NCI-H2029 (cell line): ENCODE data around the gene TBC1D2B.
"Not testable (repeated sequence)": the region's sequence is repeated elsewhere in the genome, so short reads cannot be mapped to it uniquely, and the experiment has no call there.

ENCODE experiments used
- DNase-seq: peaks from one replicate; lab custom pipeline; 2025; lab: John Stamatoyannopoulos, UW

Gene TBC1D2B

GRCh38 chr15:77975332-77976094 is 102.0 kb downstream of the TBC1D2B start:
- DNase-seq: no peak

- no peak for DNase-seq
These were observed 102.8 kb downstream of the TBC1D2B start for GRCh38 chr15:77974416-77975331.

DNA sequence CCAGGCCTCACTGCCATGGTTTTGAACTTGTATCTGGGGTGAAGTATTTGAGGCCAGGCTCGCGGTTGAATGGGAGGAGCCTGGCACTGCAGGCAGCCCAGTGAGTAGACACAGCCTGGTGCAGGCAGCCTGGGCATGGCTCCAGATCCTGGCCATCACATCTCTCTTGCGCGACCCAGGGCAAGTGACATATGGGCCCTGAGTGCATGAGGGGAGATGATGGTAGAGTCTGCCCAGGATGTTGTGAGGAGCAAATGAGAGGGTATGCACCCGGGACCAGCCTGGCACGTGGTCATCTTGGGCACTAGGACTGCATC is 103.5 kb downstream of the TBC1D2B start:
- no peak for DNase-seq

DNA sequence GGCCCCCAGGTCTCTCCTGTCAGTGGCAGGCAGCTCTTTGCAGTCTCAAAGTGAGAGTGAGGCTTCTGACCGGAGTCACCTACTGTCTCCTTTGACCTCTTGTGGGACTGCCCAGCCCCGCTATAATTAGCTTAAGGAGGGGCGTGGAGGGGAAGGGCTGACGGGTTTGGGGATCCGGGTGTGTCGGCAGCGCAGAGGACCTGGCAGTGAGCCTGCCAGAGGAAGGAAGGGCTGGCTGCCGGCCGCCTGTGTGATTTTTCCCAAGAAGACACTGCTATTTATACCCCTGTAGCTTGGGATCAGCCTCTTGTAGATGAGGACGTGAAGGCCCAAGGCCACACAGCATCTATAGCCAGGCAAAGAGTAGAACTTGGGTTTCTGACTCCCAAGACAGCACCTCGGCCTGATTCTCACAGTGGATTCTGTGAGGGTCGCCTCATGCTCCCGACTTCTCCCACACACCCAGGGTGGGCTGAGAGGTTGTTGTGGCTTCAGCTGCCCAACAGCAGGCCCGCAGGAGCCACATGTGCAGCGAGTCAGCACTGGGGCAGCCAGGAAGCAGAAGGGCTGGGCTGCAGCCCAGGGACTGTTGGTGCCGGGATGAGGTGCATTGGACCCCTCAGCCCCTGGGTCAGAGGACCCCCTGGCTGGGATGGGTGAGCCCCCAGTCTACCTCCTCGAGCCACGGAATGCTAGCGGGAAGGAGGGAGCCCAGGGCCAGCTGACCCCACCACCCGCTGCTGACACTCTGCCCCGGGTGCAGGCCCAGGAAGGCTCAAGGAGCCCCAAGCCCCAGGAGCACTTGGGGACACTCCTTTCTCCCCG is 104.0 kb downstream of the TBC1D2B start:
- not testable (repeated sequence) for DNase-seq

GRCh38 chr15:77972706-77973105 is 104.8 kb downstream of the TBC1D2B start:
- DNase-seq: not testable (repeated sequence)

- DNase-seq: not testable (repeated sequence)
These were observed 105.6 kb downstream of the TBC1D2B start for GRCh38 chr15:77971875-77972274.

DNA sequence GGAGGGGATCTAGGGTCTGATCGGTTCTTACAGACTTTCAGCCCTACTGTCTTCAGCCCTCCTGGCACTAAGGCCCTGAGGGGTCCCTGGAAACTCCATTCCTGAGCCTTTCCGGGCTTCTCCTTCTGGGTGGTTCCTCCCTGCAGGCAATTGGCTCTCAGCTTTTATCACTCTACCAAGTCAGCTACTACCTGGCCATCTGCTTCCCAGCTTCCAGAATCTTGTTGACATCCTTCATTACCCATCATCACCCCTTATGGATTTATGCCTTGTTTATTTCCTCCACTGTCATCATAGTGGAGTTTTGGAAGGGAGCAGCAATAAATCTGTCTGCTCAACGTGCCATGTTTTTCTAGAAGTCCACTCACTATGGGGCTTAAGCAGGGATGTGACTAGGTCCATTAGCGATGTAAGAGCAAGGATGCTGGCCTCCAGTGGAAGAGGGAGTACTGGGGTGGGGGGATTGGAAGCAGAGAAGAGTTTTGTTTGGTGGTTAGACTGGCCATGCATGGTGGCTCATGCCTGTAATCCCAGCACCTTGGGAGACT is 106.6 kb downstream of the TBC1D2B start:
- not testable (repeated sequence) for DNase-seq

GRCh38 chr15:77969055-77969454 is 108.5 kb downstream of the TBC1D2B start:
- no peak for DNase-seq

- DNase-seq: no peak
These were observed 109.7 kb downstream of the TBC1D2B start for GRCh38 chr15:77967798-77968197.

DNA sequence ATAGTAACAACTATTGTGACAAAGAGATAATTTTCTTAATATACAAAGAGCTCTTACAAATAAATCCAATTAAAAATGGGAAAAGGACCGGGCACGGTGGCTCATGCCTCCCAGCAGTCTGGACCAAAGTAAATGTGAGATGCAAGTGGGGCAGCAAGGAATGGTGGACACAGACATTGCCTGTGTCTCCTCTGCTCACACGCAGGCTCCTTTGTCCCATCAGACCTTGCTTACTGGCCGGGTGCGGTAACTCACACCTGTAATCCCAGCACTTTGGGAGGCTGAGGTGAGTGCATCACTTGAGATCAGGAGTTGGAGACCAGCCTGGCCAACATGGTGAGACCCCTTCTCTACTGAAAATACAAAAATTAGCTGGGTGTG is 110.3 kb downstream of the TBC1D2B start:
- not testable (repeated sequence) for DNase-seq

DNA sequence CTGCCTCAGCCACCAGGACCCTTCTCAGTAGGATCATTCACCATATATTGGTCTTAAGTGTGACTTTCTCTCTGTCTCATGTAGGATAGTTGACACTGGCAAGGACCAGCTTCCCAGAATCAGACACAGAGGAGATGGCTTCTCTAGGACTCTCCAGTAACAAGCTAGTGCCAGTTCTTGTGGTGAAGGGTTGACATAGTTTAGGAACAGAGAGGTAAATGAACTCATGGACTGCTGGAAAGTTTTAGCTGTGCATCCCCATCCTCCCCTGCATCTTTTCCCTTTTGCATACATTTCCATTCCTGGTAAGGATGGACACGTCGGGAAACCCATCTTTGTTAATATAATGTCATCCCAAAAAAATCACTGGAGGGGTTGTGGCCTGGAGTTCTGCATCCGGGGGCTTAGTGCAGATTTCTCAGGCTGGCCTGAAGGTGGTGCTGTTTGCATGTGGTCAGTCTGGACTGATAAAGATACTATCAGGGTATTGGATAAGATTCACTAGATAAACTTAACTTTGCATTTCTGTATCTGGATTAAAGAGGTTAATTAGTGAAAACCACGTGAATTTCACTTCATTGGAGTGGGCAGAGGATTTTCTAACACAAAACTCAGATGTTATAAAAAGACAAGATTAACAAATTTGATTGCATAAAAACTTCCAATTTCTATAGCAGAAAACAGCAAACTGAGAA is 110.8 kb downstream of the TBC1D2B start:
- DNase-seq: peak; percentile 17

GRCh38 chr15:77964193-77964592 is 113.3 kb downstream of the TBC1D2B start:
- no peak for DNase-seq

DNA sequence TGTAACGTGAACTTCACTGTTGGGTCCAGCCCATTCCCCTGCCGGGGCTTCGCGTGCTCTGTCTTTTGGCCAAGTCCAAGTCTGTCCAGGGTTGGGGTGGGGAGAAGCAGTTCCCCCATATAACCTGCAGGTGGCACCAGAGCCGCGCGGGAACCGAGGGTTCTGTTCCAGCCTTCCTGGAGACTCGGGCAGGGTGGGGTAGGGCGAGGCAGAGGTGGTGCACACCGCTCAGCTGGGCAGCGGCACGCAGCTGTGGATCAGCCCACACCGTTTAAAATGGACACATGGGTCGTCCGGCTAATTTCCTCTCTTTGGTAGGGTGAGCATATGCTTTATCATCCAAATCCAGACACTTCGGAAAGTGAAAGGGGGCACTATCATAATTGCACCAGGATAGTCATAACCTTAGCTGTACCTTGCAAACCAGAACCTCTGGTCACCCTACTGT is 118.1 kb downstream of the TBC1D2B start:
- DNase-seq: no peak

DNA sequence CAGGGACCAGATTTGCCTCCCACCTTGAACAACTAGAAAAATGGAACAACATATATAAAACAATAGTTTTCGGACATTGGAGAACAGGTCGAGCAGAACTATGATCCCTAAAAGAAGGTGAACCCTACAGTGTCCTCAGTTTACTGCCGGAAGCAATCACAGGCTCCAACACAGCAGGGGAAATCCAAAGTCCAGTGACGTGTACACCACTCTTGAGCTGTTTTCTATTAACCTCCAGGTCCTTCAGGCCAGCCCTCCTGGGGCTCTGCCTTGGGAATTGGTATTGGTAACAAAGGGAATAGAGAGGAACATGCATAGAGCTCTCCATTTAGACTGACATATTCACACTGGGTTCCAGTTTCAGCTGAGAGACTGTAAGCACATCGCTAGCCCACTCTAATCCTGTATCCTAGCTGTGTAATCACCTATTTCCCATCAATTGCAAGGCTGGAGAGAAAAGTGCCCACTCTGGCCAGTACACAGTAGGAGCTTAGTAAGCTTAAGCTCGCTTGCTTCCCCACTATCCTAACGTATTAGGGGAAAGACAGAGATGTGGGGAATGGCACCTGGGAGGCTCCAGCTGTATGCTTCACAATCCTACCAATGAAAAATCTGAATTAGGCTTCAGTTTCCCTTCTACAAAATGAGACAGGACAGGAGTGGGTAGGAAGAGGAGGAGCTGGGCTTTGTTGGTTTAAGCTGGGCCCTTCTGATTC is 118.6 kb downstream of the TBC1D2B start:
- not testable (repeated sequence) for DNase-seq

GRCh38 chr15:77958021-77958420 is 119.5 kb downstream of the TBC1D2B start:
- not testable (repeated sequence) for DNase-seq

DNA sequence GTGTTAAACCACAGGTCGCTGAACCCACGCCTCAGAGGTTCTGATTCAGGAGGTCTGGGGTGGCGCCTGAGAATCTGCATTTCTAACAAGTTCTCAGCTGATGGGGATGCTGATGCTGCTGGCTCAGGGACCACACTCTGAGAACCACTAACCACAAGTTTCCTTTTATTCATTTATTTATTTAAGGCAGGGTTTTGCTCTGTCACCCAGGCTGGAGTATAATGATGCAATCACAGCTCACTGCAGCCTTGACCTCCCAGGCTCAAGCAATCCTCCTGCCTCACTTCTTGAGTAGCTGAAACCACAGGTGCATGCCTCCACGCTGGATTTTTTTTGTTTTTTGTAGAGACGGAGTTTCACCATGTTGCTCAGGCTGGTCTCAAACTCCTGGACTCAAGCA is 123.6 kb downstream of the TBC1D2B start:
- not testable (repeated sequence) for DNase-seq

DNA sequence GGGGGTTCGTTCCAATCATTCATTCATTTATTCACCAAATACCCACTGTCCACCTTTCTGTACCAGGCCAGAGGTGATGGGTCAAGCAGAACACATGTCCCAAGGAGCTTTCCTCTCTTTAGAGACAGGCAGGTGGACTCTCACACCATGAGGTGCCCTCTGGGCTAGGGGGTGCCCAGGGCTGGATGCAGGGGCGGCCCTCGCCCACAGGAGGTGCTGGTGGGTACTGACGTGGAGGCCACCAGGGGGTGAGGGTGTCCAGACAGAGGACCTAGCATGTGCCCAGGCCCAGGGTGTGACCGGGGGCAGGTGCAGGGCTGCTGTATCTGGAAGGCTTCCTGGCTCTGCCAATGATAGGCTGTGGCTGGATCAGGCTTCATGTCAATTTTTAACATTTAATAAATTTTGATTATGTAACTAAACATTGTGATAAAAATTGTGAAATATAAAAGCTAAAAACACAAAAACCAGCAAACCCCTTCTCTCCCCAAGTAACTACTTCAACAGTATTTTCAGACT is 124.5 kb downstream of the TBC1D2B start:
- not testable (repeated sequence) for DNase-seq

- not testable (repeated sequence) for DNase-seq
These were observed 126.3 kb downstream of the TBC1D2B start for GRCh38 chr15:77951105-77951786.

DNA sequence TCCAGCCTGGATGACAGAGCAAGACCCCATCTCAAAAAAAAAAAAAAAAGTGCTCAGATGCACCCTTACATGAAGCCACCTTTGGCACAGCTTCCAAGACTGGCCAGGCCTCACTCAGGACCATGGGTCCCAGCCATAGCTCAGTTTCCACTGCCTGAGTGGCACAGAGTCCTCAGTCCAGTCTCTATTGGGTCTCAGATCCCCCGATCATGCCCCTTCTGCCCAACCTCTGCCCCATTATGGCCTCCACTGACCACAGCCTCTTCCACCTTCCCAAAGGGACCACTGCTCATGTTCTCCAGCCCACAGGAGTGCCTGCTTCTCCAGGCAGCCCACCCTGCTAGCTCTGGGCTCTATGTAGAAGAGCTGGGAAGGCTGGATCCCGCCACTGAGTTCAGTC is 127.0 kb downstream of the TBC1D2B start:
- DNase-seq: not testable (repeated sequence)

- DNase-seq: no peak
These were observed 131.9 kb downstream of the TBC1D2B start for GRCh38 chr15:77945566-77945965.
